B cell (primary cell): ENCODE data around the gene LIN54. TPM values are rescaled to one million over a fixed set of nuclear protein-coding genes. Genes with fewer than 3 reads are reported as not detected.

Experiments
- ATAC-seq: fragments of 200-7000 bp; cut with Tn5 transposase; one replicate; pipeline ENCODE4 v1.10.0; 2021; ENCODE audit warnings: low read depth, mild to moderate bottlenecking, moderate number of reproducible peaks, moderate library complexity
- CTCF ChIA-PET: fragments of 350-600 bp; sonication (Branson Sonifier 250); formaldehyde crosslinking; loops from one replicate; lab custom pipeline; 2021; ENCODE audit warnings: antibody characterized with exemption, inconsistent platforms; lab: Charles Lee
- POLR2A ChIA-PET: fragments of 350-600 bp; sonication (Branson Sonifier 250); formaldehyde crosslinking; loops from one replicate; lab custom pipeline; 2021; ENCODE audit warnings: antibody characterized with exemption; lab: Charles Lee
- DNase-seq: peaks from one replicate; pipeline ENCODE4 v3.0.0; 2013
- H2AFZ ChIP-seq: 2 replicates; pipeline ENCODE4 v1.6.1; 2012; ENCODE audit warnings: mild to moderate bottlenecking, low read depth, low read length; ENCODE audit not compliant: insufficient read depth, poor library complexity, severe bottlenecking
- H3K27ac ChIP-seq, 2 donors: 1 replicate in 1 of 2; 2 replicates in 1 of 2; pipeline ENCODE4 v1.5.1; 2012 to 2013; ENCODE audit warnings: low read length in 2 of 2, mild to moderate bottlenecking in 2 of 2, moderate library complexity in 1 of 2
- H3K27me3 ChIP-seq, 4 experiments: fragments of 200-600 bp in 1 of 4; sonication (generic) in 1 of 4; replicated peaks in 1 of 4; 1 replicate in 2 of 4; 2 replicates in 2 of 4; pipeline versions ENCODE4 v1.6.1 to v1.7.0; 2013 to 2016; ENCODE audit warnings: low read length in 3 of 4, mild to moderate bottlenecking in 2 of 4, mixed read lengths in 1 of 4, moderate library complexity in 1 of 4; ENCODE audit not compliant: insufficient read depth in 4 of 4, control insufficient read depth in 3 of 4; ENCODE audit errors: control extremely low read depth in 1 of 4
- H3K36me3 ChIP-seq, 2 experiments: replicated peaks in 1 of 2; 1 replicate in 1 of 2; 2 replicates in 1 of 2; pipeline versions ENCODE4 v1.6.1 to v1.7.1; 2013; ENCODE audit warnings: low read length in 1 of 2; ENCODE audit not compliant: insufficient read depth in 2 of 2, control insufficient read depth in 1 of 2; ENCODE audit errors: control extremely low read depth in 1 of 2, extremely low read depth in 1 of 2
- H3K4me1 ChIP-seq, 2 donors: fragments of 200-600 bp in 1 of 2; sonication (generic) in 1 of 2; 1 replicate in 1 of 2; 2 replicates in 1 of 2; pipeline versions ENCODE4 v1.5.1 to v1.6.1; 2013 to 2017; ENCODE audit warnings: low read length in 2 of 2; ENCODE audit not compliant: control insufficient read depth in 2 of 2, insufficient read depth in 2 of 2
- H3K4me2 ChIP-seq: replicated peaks from 2 replicates; pipeline ENCODE3; 2012; ENCODE audit warnings: mild to moderate bottlenecking, low read depth, low read length; ENCODE audit not compliant: poor library complexity, severe bottlenecking
- H3K4me3 ChIP-seq, 5 experiments: fragments of 200-600 bp in 1 of 5; sonication (generic) in 1 of 5; 1 replicate in 3 of 5; 2 replicates in 2 of 5; pipeline versions ENCODE4 v1.5.1 to v1.7.0; 2011 to 2016; ENCODE audit warnings: low read length in 4 of 5, mild to moderate bottlenecking in 4 of 5, low read depth in 2 of 5, control low read depth in 1 of 5, moderate library complexity in 1 of 5; ENCODE audit not compliant: insufficient read depth in 1 of 5; ENCODE audit errors: control extremely low read depth in 1 of 5, extremely low read depth in 1 of 5
- H3K79me2 ChIP-seq: fragments of 200-600 bp; sonication (generic); one replicate; pipeline ENCODE4 v1.6.0; 2016; ENCODE audit warnings: low read length; ENCODE audit not compliant: control insufficient read depth, insufficient read depth
- H3K9ac ChIP-seq: fragments of 200-600 bp; sonication (generic); 2 replicates; pipeline ENCODE4 v1.6.1; 2017; ENCODE audit warnings: mild to moderate bottlenecking, low read length, moderate library complexity
- H3K9me3 ChIP-seq, 3 donors: one replicate each; pipeline versions ENCODE4 v1.6.1 to v1.7.1; 2013; ENCODE audit warnings: low read length in 2 of 3; ENCODE audit not compliant: control insufficient read depth in 2 of 3, insufficient read depth in 1 of 3; ENCODE audit errors: control extremely low read depth in 1 of 3
- H4K20me1 ChIP-seq: 2 replicates; pipeline ENCODE4 v1.6.0; 2012; ENCODE audit warnings: mild to moderate bottlenecking, low read length; ENCODE audit not compliant: insufficient read depth, control insufficient read depth, poor library complexity, severe bottlenecking
- H3K27ac Mint-ChIP-seq: one replicate; pipeline ENCODE4 v1.8.0; 2021; ENCODE audit warnings: mixed read lengths
- H3K27me3 Mint-ChIP-seq: one replicate; pipeline ENCODE4 v1.8.0; 2021; ENCODE audit warnings: mixed read lengths
- H3K4me1 Mint-ChIP-seq: one replicate; pipeline ENCODE4 v1.8.0; 2021; ENCODE audit warnings: mixed read lengths
- H3K4me3 Mint-ChIP-seq: one replicate; pipeline ENCODE4 v1.8.0; 2021; ENCODE audit warnings: mixed read lengths
- H3K9me3 Mint-ChIP-seq: one replicate; pipeline ENCODE4 v1.8.0; 2022; ENCODE audit warnings: mixed read lengths; ENCODE audit not compliant: insufficient read depth
- CTCF ChIP-seq: fragments of 200-600 bp; IDR thresholded peaks from one replicate; pipeline ENCODE4 v1.8.0; 2022; ENCODE audit warnings: antibody characterized with exemption, mild to moderate bottlenecking
- EZH2 ChIP-seq: IDR thresholded peaks from 2 replicates; pipeline ENCODE4 v1.6.1; 2012; ENCODE audit warnings: borderline replicate concordance, low read depth, mild to moderate bottlenecking, moderate library complexity, low read length; ENCODE audit not compliant: insufficient read depth, poor library complexity, severe bottlenecking
- WGBS: methylation state at CpG from one replicate; pipeline ENCODE4 v1.1.5; 2013; ENCODE audit warnings: missing lambda C conversion rate; ENCODE audit not compliant: insufficient coverage; 5-methylcytosine and 5-hydroxymethylcytosine counted together
- intact Hi-C: fragments of 100-400 bp; cut with micrococcal nuclease; formaldehyde crosslinking; loops from one replicate; pipeline ENCODE4 v1.10.0; 2022
- polyA plus RNA-seq: library from polyadenylated mRNA; depleted of rRNA; stranded (reverse); fragments of >200 nt; gene quantifications from 2 replicates; pipeline ENCODE4 v1.2.3, GENCODE V29; 2012
- total RNA-seq, 2 donors: library from RNA; stranded (reverse); fragments of 120-200 nt in 1 of 2; gene quantifications; 1 replicate in 1 of 2; 2 replicates in 1 of 2; pipeline versions ENCODE4 v1.2.3 to v1.2.4, GENCODE V29; 2013 to 2022

The LIN54 gene
- total and polyA plus RNA-seq, 2 donors (not counting 1 experiment from before 2014, with no cell fraction given), result 3.8 to 19.2 TPM

GRCh38 chr4:83040269-83040668 is 29.6 kb upstream of the LIN54 start:
- H3K4me1 ChIP-seq, result peaks cover 10 to 16% of the 10 kb centered on the region in 2 donors
- H3K9ac ChIP-seq, result no peak overlapping the region
- no peak overlapping the region for H3K27ac ChIP-seq
- no peaks in the 10 kb centered on the region for H3K9me3 ChIP-seq
- Mint-ChIP-seq H3K9me3 (no peaks in the 10 kb centered on the region), H3K27me3 (no peaks in the 10 kb centered on the region), H3K4me3 (no peak overlapping the region), H3K27ac (no peak overlapping the region), H3K4me1 (peaks cover 36% of the 10 kb centered on the region)
- intact Hi-C loops, result no loop called here
- H4K20me1 ChIP-seq, result peaks cover 29% of the 10 kb centered on the region
- no peak for ATAC-seq
- ChIA-PET POLR2A (no interaction called here), CTCF (no interaction called here)
- no peak overlapping the region for H2AFZ ChIP-seq
- peaks cover 0 to 6% of the 10 kb centered on the region in 2 experiments for H3K36me3 ChIP-seq
- no peak overlapping the region for H3K4me2 ChIP-seq
- DNase-seq, result no peak
- WGBS, result 100% methylated on average over 1 of the region's 3 CpGs
- no peaks in the 10 kb centered on the region for H3K27me3 ChIP-seq
- H3K4me3 ChIP-seq, result no peak overlapping the region
- TF ChIP-seq CTCF, result no peak
- TF ChIP-seq EZH2, result no peak
- H3K79me2 ChIP-seq, result peaks cover 92% of the 10 kb centered on the region

DNA sequence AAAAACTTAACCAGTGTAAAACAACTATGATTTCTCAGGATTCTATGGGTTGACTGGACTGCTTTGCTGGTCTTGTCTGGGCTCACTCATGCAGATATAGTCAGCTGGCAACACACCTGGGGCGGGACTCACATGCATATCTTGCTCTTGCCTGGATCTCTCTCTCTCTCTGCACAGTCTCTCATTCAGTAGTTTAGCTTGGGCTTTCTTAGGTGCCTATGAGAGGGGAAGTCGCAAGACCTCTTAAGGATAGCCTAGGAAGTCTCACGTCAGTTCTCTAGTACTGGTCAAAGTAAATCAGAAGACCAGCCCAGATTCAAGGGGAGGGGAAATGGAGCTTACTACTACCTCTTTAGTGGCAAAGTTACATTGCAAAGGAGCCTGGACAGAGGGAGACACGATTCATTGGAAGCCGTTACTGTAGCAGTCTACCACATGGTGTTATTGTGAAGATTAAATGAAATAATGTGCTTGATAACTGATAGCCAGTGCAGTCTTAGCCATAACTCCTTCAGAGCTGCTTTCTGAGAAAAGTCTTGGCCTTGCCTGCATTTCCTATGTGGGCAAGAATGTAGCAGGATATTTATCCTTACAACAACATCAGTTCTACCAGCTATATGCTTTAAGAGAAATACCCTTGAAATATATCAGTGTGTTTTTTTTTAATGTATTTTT is 26.5 kb upstream of the LIN54 start:
- ChIA-PET POLR2A (interaction anchor here (0.6 to 1.0 kb wide), 2 partner anchors 24 to 73 kb away, joined by 3 to 4 read pairs; no protein-coding TSS in a partner anchor), CTCF (interaction anchor here (0.7 to 1.3 kb wide), 3 partner anchors 34 to 246 kb away, joined by 3 to 5 read pairs (median 3); no protein-coding TSS in a partner anchor)
- Histone ChIP-seq H3K9me3 (no peaks in the 10 kb centered on the region), H3K4me1 (peaks cover 10 to 16% of the 10 kb centered on the region in 2 donors), H3K4me2 (no peak overlapping the region), H3K4me3 (no peak overlapping the region), H4K20me1 (peaks cover 21% of the 10 kb centered on the region), H2AFZ (no peak overlapping the region), H3K79me2 (peaks cover 68% of the 10 kb centered on the region), H3K27me3 (no peaks in the 10 kb centered on the region), H3K27ac (no peak overlapping the region), H3K9ac (no peak overlapping the region), H3K36me3 (peaks cover 0 to 2% of the 10 kb centered on the region in 2 experiments)
- no peak for ATAC-seq
- H3K27me3 Mint-ChIP-seq, result no peaks in the 10 kb centered on the region
- intact Hi-C loops, result no loop called here
- H3K9me3 Mint-ChIP-seq, result no peaks in the 10 kb centered on the region
- no peak for DNase-seq
- no peak overlapping the region for H3K4me3 Mint-ChIP-seq
- H3K27ac Mint-ChIP-seq, result no peak overlapping the region
- peaks cover 40% of the 10 kb centered on the region for H3K4me1 Mint-ChIP-seq
- TF ChIP-seq EZH2 (no peak), CTCF (no peak)
- WGBS, result 90% methylated on average over 5 of the region's 5 CpGs
